Muscle of arm (tissue), 12 donors: ENCODE data around the gene MKX. TPM values are rescaled to one million over a fixed set of nuclear protein-coding genes. Genes with fewer than 3 reads are reported as not detected.

ENCODE experiments used
- DNase-seq: peaks from one replicate; pipeline ENCODE4 v3.0.0-alpha.2; 2013
- polyA plus RNA-seq, 12 donors: library from polyadenylated mRNA; unstranded; fragments of 120-200 nt; gene quantifications; one replicate each; pipeline ENCODE4 v1.2.1, GENCODE V29; 2013; ENCODE audit not compliant: insufficient read length in 12 of 12

MKX gene
- polyA plus RNA-seq, 12 donors, result 2.8 to 11.3 (median 4.4) TPM; not detected in 2

- no peak for DNase-seq
Measured at GRCh38 chr10:27654284-27654683, 91.3 kb downstream of the MKX start.

GRCh38 chr10:27646604-27647175, 98.9 kb downstream of the MKX start:
- no peak for DNase-seq

GRCh38 chr10:27646194-27646593, 99.4 kb downstream of the MKX start:
- no peak for DNase-seq

- no peak for DNase-seq
Measured at GRCh38 chr10:27644307-27644939, 101.2 kb downstream of the MKX start.

- DNase-seq, result peak; percentile 45
Measured at GRCh38 chr10:27643301-27643700, 102.3 kb downstream of the MKX start.

GRCh38 chr10:27642023-27642589, 103.5 kb downstream of the MKX start:
- DNase-seq, result no peak

- no peak for DNase-seq
Measured at GRCh38 chr10:27638071-27638750, 107.4 kb downstream of the MKX start.

- DNase-seq, result no peak
Measured at GRCh38 chr10:27637601-27638000, 108.0 kb downstream of the MKX start.

GRCh38 chr10:27636816-27637215, 108.8 kb downstream of the MKX start:
- no peak for DNase-seq

GRCh38 chr10:27635699-27636270, 109.8 kb downstream of the MKX start:
- DNase-seq, result no peak

- DNase-seq, result no peak
Measured at GRCh38 chr10:27635290-27635689, 110.3 kb downstream of the MKX start.

GRCh38 chr10:27628621-27629020, 117.0 kb downstream of the MKX start:
- no peak for DNase-seq

GRCh38 chr10:27626890-27627289, 118.7 kb downstream of the MKX start:
- no peak for DNase-seq

- DNase-seq, result peak; percentile 39
Measured at GRCh38 chr10:27625452-27626211, 120.0 kb downstream of the MKX start.

- no peak for DNase-seq
Measured at GRCh38 chr10:27624941-27625340, 120.7 kb downstream of the MKX start.

Other genes starting within 250 kb of the MKX start
- 100 to 1,000 TPM in 9 of 12 donors, 10 to 100 TPM in 2, not detected in 1; 38.4 to 134 (median 117) TPM for gene RAB18, start 241.5 kb downstream of the MKX start, polyA plus RNA-seq